H54 (cell line): ENCODE measurements around the gene SLC10A4.

ENCODE experiments used
- DNase-seq: peaks from one replicate; pipeline ENCODE4 v3.0.0; 2011; ENCODE audit warnings: low spot score, mixed read lengths; ENCODE audit not compliant: insufficient read length
- FAIRE-seq: peaks from 3 replicates; lab custom pipeline; 2011; peaks lifted over from hg19 to GRCh38; lab: Jason Lieb, UNC
- POLR2A ChIP-seq: IDR thresholded peaks from 2 replicates; pipeline ENCODE4 v1.6.1; 2011; ENCODE audit warnings: low read depth, mild to moderate bottlenecking, low read length

SLC10A4 gene

DNA sequence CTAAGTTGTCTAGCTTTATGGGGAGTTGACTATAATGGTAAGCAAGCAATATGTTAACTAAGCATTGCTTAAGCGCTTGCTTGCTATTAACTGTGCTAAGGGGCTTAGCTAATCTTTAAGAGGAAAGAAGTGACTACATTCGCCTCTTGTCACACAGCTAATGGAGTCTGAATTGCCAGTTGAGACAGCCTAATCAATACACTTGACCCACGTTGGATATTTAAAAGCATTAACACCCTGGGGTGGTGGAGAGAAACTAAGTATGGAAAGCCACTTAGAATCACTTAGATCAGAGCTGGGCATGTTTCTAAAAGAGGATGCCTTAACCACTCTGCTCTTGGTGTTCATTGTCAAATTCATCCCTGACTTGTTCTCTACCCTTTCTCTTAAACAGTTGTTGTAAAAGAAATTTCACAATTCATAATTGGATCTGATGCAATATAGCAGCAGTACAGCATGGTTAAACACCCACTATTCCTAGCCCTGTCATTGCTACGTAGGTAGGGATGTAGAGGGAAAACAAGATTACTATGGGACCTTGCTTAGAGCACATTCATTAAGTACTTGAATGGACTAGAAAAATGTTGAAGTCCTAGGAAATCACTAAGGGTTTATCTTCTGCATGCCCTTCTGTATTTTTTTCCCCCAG lies 10.4 kb downstream of the SLC10A4 start:
- no peak for DNase-seq

GRCh38 chr4:48495941-48496340 lies 12.8 kb downstream of the SLC10A4 start:
- no peak for FAIRE-seq
- TF ChIP-seq POLR2A: no peak
- no peak for DNase-seq

More for the DNA sequence above, 10.4 kb downstream of the SLC10A4 start:
- FAIRE-seq: no peak
- TF ChIP-seq POLR2A: no peak

DNA sequence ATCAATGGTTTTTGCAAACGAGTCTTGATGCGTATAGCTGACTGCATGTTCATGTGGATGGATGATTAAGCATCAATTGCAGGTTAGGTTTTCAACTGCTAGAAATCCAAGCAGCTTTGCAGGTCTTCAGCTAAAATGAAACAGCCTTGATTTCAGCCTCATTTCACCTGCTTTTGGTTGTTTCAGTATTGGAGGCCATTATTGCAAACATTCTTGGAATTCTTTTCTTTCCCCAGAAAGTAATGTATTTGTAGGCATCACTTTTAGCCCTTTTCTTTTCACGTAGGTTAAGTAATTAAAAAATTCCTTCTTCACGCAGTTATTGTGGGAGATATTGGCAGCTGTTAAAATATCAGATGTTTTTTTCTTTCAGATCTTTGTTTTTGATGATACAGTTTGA lies 15.8 kb downstream of the SLC10A4 start:
- no peak for TF ChIP-seq POLR2A
- FAIRE-seq (no peak), DNase-seq (no peak)

DNA sequence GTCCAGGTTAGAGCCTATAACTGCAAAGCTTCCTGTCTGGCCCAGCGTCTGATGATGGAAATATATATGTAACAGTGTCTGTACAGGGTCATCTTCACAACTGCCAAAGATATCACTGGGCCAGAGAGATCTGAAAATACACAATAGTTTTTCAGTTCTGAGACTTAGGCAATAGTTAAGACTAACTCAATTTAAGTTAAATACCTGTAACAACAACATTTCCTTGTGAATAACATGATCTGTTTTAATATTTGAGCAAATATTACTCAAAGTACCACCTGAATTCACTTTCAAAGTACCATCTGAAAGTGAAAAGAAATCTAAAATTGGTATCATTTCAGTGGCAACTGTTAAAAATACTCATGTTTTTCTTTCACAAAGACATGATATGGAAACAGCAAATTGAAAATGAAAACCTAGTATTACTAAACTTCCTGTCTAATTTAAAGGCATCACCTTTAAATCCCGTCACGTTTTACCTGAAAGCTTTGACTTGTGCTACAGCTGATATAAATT lies 16.5 kb downstream of the SLC10A4 start:
- no peak for TF ChIP-seq POLR2A
- DNase-seq (no peak), FAIRE-seq (no peak)

DNA sequence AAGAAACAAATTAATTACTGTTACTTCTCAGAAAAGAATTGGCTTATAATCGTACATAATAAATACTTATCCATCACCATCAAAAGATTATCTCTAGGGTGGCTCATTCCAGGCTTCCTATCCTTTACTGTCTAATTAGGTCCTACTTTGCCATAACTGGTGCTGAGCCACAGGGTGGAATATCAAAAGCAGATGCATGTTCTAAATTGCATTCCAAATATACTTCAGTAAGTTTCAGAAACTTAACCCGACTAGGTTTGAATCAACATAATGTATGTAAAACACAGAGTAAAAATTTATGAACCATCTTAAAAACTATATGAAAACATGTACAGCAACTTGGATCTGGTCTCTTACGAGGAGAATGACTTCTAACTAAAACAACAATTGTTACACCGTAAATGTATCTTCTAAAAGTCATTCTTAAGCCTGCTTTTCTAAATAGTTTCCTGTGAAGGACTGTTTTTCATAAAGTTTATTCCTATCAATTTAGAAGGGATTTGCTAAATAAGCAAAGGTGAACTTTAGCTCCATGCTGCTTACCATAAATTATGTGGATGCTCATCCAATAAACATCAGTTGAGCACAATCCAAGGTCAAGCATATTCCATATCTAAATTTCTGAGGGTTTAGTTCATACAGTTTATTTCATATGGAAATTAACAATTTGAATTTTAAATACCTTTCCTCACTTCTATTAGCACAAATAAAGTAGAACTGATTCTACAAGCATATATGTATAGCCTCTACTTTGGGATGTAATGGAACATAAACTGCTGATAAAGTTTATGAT lies 20.3 kb downstream of the SLC10A4 start:
- no peak for FAIRE-seq
- no peak for DNase-seq
- TF ChIP-seq POLR2A: no peak

GRCh38 chr4:48504026-48504330 lies 20.8 kb downstream of the SLC10A4 start:
- FAIRE-seq (no peak), DNase-seq (no peak)
- no peak for TF ChIP-seq POLR2A

DNA sequence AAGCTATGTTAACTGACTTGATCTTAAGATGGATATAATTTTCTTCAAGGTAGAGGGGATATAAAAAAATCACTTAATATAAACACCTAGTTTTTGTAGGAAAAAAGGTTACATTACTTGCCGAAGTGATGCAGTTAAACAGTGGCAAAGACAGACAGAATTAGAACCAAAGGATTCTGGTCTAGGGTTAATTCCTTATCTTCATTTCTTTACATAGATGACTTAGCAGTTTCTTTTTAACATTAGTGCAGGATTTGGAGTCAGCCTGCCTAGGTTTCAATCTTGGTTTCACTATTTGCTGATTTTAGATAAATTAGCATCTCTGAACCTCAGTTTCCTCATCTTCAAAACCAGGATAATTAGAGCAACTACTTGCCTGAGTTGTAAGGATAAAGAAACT lies 21.2 kb downstream of the SLC10A4 start:
- TF ChIP-seq POLR2A: no peak
- FAIRE-seq: no peak
- no peak for DNase-seq

GRCh38 chr4:48506716-48507115 lies 23.6 kb downstream of the SLC10A4 start:
- no peak for TF ChIP-seq POLR2A
- DNase-seq (no peak), FAIRE-seq (no peak)

DNA sequence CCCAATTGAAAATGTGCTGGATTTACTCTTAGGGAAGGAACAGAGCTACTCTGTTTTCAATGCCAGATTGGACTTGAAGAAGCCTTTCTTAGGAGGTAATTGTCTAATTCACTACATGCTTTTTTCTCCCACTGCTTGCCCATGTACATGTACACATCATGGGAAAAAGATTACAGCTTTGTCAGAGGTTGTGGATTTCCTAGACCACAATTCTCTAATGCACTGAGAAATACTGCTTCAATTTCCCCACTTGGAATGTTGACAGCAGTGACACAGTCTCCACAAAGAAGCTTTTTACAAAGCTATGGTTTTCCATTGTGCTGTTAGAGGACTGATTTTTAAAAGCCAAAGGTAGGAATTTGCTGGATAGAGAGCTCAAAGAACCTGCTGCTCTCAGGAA lies 26.4 kb downstream of the SLC10A4 start:
- FAIRE-seq (no peak), DNase-seq (no peak)
- no peak for TF ChIP-seq POLR2A

DNA sequence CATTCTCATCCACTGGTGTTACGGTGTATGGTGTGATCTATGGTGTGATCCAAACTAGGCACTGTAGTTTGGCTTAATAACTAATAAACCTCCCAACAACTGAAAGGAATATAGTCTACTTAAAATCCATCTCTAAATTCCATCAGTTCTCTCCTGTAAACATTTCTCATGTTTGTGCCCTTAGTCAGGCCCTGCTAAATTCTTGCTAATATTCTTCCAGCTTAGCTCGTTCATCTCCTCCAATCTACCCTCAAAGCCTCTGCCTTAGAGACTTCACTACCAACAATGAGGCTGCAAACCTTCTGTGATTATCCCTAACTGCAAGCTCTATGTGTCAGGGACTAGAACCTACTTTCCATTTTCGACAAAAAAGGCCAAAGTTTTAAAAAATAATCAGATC lies 35.0 kb downstream of the SLC10A4 start:
- no peak for TF ChIP-seq POLR2A
- no peak for DNase-seq
- FAIRE-seq: no peak

DNA sequence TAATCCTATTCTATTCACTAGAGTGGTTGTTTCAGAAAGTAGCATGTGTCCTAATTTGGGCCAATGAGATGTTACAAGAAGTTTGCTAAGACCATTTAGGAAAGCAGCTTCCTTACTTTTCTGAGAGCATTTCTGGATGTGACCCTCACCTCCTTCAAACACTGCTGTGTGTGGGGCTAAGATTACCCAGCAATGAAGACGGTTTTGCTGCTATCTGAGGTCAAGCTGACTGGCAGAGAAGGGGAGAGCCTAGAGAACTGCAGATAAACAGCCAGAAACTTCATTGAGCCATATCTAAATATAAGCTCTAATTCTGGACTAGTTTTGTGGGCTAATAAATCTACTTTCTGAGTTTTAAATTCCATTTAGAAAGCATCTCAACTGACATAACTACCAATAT lies 43.3 kb downstream of the SLC10A4 start:
- DNase-seq (no peak), FAIRE-seq (no peak)
- TF ChIP-seq POLR2A: no peak

DNA sequence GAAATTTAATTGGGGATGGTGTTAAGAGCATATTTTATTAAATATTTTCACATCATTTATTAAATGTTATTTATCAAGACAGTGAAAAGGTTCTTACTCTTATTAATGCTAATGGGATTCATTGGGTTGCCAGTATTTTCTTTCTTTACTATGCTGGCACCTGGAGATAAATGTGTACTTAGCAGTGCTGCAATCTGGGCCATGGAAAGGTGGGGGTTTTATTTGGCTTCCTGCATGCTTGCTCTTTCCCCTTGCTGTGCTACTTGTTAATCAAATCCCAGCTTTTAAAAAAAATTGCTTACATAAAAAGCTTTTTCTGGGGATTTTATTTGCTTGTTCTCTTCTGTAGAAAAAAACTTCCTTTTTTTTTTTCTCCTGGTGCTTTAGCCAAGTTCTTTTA lies 55.2 kb downstream of the SLC10A4 start:
- no peak for DNase-seq
- TF ChIP-seq POLR2A: no peak
- no peak for FAIRE-seq
